Endothelial cell of umbilical vein (primary cell): Measurements from ENCODE around the gene ARHGAP31. TPM values are rescaled to one million over a fixed set of nuclear protein-coding genes. Genes with fewer than 3 reads are reported as not detected.

Experiments
- BruUV-seq: library from RNA; stranded (reverse); fragments of 400-500 nt; replicated peaks from 2 replicates; lab custom pipeline; 2021; lab: Mats Ljungman, UMichigan
- CTCF ChIA-PET: fragments of 300-600, 350-600 bp; sonication (Branson Sonifier 250); formaldehyde crosslinking; loops from one replicate; lab custom pipeline; 2021; ENCODE audit warnings: antibody characterized with exemption, inconsistent platforms; lab: Charles Lee
- POLR2A ChIA-PET: fragments of 300-600, 350-600 bp; sonication (Branson Sonifier 250); formaldehyde crosslinking; loops from one replicate; lab custom pipeline; 2021; ENCODE audit warnings: antibody characterized with exemption, inconsistent platforms; lab: Charles Lee
- DNase-seq: peaks from one replicate; pipeline ENCODE4 v3.0.0-alpha.2; 2011; ENCODE audit warnings: low read depth, low spot score
- FAIRE-seq: peaks from 2 replicates; lab custom pipeline; 2011; peaks lifted over from hg19 to GRCh38; lab: Jason Lieb, UNC
- H2AFZ ChIP-seq: 2 replicates; pipeline ENCODE4 v1.6.0; 2012; ENCODE audit warnings: low read depth, low read length, control low read depth, inconsistent platforms
- H3K27ac ChIP-seq: 2 replicates; pipeline ENCODE4 v1.5.1; 2011; ENCODE audit warnings: low read depth, mild to moderate bottlenecking, control low read depth, low read length, moderate library complexity; ENCODE audit not compliant: insufficient read depth
- H3K27me3 ChIP-seq, 2 experiments: 2 replicates each; pipeline versions ENCODE4 v1.6.0 to v1.6.1; 2011; ENCODE audit warnings: low read length in 2 of 2, mixed read lengths in 1 of 2; ENCODE audit not compliant: control insufficient read depth in 2 of 2, insufficient read depth in 2 of 2
- H3K36me3 ChIP-seq, 2 experiments: 2 replicates in 1 of 2; 3 replicates in 1 of 2; pipeline ENCODE4 v1.5.1; 2011; ENCODE audit warnings: low read length in 2 of 2, mild to moderate bottlenecking in 1 of 2, moderate library complexity in 1 of 2; ENCODE audit not compliant: control insufficient read depth in 2 of 2, insufficient read depth in 2 of 2; ENCODE audit errors: extremely low read depth in 1 of 2
- H3K4me1 ChIP-seq: 3 replicates; pipeline ENCODE4 v1.5.1; 2011; ENCODE audit warnings: mild to moderate bottlenecking, low read length; ENCODE audit not compliant: control insufficient read depth, insufficient read depth; ENCODE audit errors: extremely low read depth
- H3K4me2 ChIP-seq: 2 replicates; pipeline ENCODE4 v1.6.1; 2011; ENCODE audit warnings: low read length, control low read depth, mixed read lengths; ENCODE audit not compliant: insufficient read depth
- H3K4me3 ChIP-seq, 3 experiments: fragments of 200-600 bp in 1 of 3; sonication (generic), shearing (Covaris generic) in 1 of 3; replicated peaks in 1 of 3; 2 replicates each; pipeline ENCODE4 v1.5.1; 2011 to 2016; ENCODE audit warnings: control low read depth in 3 of 3, low read length in 3 of 3, mild to moderate bottlenecking in 2 of 3, inconsistent platforms in 1 of 3, low read depth in 1 of 3, moderate library complexity in 1 of 3; ENCODE audit not compliant: insufficient read depth in 1 of 3
- H3K79me2 ChIP-seq: 2 replicates; pipeline ENCODE4 v1.6.0; 2012; ENCODE audit warnings: low read length, inconsistent platforms; ENCODE audit not compliant: control insufficient read depth, insufficient read depth
- H3K9ac ChIP-seq: replicated peaks from 2 replicates; pipeline ENCODE3; 2011; ENCODE audit warnings: low read length, control low read depth; ENCODE audit not compliant: insufficient read depth; ENCODE audit errors: extremely low read depth
- H3K9me1 ChIP-seq: replicated peaks from 3 replicates; pipeline ENCODE4 v1.6.0; 2011; ENCODE audit warnings: mild to moderate bottlenecking, low read length; ENCODE audit not compliant: control insufficient read depth, insufficient read depth; ENCODE audit errors: extremely low read depth
- H3K9me3 ChIP-seq: replicated peaks from 2 replicates; pipeline ENCODE4 v1.5.1; 2012; ENCODE audit warnings: low read length, inconsistent platforms; ENCODE audit not compliant: control insufficient read depth, insufficient read depth
- H4K20me1 ChIP-seq: replicated peaks from 2 replicates; pipeline ENCODE3; 2011; ENCODE audit warnings: mild to moderate bottlenecking, low read length; ENCODE audit not compliant: control insufficient read depth, insufficient read depth; ENCODE audit errors: extremely low read depth
- MYC ChIP-seq: IDR thresholded peaks from one replicate; pipeline ENCODE4 v1.6.1; 2011; ENCODE audit warnings: mild to moderate bottlenecking, low read depth, low read length
- POLR2A ChIP-seq: IDR thresholded peaks from 2 replicates; pipeline ENCODE4 v1.6.1; 2012; ENCODE audit warnings: low read depth, mild to moderate bottlenecking, control low read depth, low read length
- POLR2AphosphoS5 ChIP-seq: IDR thresholded peaks from 2 replicates; pipeline ENCODE4 v1.6.1; 2012; ENCODE audit warnings: low read depth, mild to moderate bottlenecking, control low read depth, low read length, moderate library complexity; ENCODE audit not compliant: insufficient read depth
- dilution Hi-C: fragments of 300-500 bp; cut with MboI; formaldehyde crosslinking; loops from one replicate; pipeline ENCODE4 v1.15.0; 2019; ENCODE audit warnings: low sequenced_read_pairs; ENCODE audit not compliant: extremely low pct_ligation_motif_present
- intact Hi-C: fragments of 100-400 bp; cut with micrococcal nuclease; formaldehyde crosslinking; loops from one replicate; pipeline ENCODE4 v1.10.0; 2022
- polyA plus RNA-seq, 4 experiments: library from polyadenylated mRNA; depleted of rRNA in 3 of 4; stranded (reverse) in 3 of 4; unstranded in 1 of 4; fragments of >200 nt; gene quantifications; 2 replicates each; pipeline versions ENCODE4 v1.2.1 to v1.2.3, GENCODE V29; 2011 to 2012; ENCODE audit warnings: missing spikeins in 1 of 4
- total RNA-seq: library from RNA; stranded (reverse); gene quantifications from 2 replicates; pipeline ENCODE4 v1.2.3, GENCODE V29; 2021
- TF ChIP-seq, protein P1 (sequence below): IDR thresholded peaks from 2 replicates; pipeline ENCODE4 v1.6.1; 2011; ENCODE audit not compliant: insufficient read depth, insufficient read length

The ARHGAP31 gene
- total and polyA plus RNA-seq, 2 donors (not counting 3 experiments of a cell fraction or from before 2014, with no cell fraction given) = 25.5 to 65.8 TPM

DNA sequence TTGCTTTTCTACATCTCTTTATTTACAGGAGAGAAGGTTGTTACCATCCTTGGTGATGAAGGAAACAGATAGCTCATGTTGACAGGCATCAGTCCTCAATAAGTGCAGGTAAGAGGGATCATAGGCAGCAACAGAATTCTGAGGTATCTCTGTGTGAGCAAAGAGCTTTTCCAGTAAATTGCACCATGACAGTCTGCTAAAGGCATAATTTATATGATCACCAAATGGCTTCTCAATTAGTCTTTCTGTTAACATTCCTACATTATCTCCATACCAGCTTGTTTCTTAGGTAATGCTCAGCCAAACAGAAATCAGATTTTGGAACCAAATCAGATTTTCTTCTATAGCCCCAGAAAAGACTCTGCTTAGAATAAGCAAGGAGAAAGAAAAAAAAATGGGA is 3.6 kb upstream of the ARHGAP31 start:
- Histone ChIP-seq H3K9ac (no peak overlapping the region), H3K9me3 (no peaks in the 10 kb centered on the region), H3K27me3 (no peaks in the 10 kb centered on the region), H3K4me1 (peaks cover 8% of the 10 kb centered on the region), H3K4me2 (no peak overlapping the region), H3K27ac (no peak overlapping the region), H4K20me1 (no peaks in the 10 kb centered on the region), H2AFZ (no peak overlapping the region), H3K9me1 (no peaks in the 10 kb centered on the region), H3K79me2 (peaks cover 12% of the 10 kb centered on the region), H3K4me3 (no peak overlapping the region), H3K36me3 (no peaks in the 10 kb centered on the region)
- intact Hi-C loops = loop anchor here (5.0 kb wide), 1 partner anchor 408 kb away; no protein-coding TSS in a partner anchor
- dilution Hi-C loops = no loop called here
- DNase-seq = no peak
- ChIA-PET POLR2A (no interaction called here), CTCF (interaction anchor here (1.0 to 1.4 kb wide), 2 partner anchors 10 to 63 kb away, joined by 3 to 4 read pairs; no protein-coding TSS in a partner anchor)
- no peak for TF ChIP-seq POLR2AphosphoS5
- TF ChIP-seq POLR2A = no peak
- no peak for FAIRE-seq
- no TSS peak for BruUV-seq

DNA sequence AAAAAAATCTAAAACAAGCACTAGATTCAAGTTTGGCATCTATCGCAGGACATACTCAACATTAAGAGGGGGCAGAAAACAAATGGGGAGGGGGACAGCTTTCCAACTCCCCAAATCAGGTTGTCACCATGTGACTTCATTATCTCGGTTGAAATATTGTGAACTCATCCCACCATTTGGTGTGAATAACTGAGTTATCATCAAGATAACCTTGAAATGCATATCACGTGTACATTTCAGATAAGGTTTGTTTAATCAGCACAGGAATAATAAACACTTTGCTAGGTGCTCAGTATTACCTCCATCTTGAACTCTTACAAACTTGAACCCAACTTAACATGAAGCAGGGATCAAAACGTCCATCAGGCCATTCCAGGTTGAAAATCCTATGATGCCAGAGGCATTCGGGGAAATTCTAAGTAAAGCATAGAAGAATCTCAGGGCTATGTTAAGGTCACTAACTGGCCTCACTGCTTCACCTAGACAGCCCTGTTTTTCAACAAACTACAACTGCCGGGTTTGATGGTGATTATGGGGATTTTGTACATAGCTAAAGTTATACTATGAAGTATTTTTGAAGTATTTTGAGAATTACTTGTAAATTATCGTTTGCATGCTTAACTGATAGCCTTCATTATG is 3.0 kb upstream of the ARHGAP31 start:
- peaks cover 18% of the 10 kb centered on the region for H3K79me2 ChIP-seq
- no peak overlapping the region for H3K27ac ChIP-seq
- no peak overlapping the region for H3K4me2 ChIP-seq
- no peak for DNase-seq
- H3K4me1 ChIP-seq = peaks cover 10% of the 10 kb centered on the region
- H3K9ac ChIP-seq = no peak overlapping the region
- CTCF ChIA-PET = interaction anchor here (1.4 kb wide), 1 partner anchor 11 kb away, joined by 4 read pairs; no protein-coding TSS in a partner anchor
- dilution Hi-C loops = no loop called here
- intact Hi-C loops = loop anchor here (5.0 kb wide), 1 partner anchor 409 kb away; no protein-coding TSS in a partner anchor
- H3K4me3 ChIP-seq = no peak overlapping the region
- H2AFZ ChIP-seq = no peak overlapping the region
- H3K9me3 ChIP-seq = no peaks in the 10 kb centered on the region
- no TSS peak for BruUV-seq
- TF ChIP-seq, protein P1, sequence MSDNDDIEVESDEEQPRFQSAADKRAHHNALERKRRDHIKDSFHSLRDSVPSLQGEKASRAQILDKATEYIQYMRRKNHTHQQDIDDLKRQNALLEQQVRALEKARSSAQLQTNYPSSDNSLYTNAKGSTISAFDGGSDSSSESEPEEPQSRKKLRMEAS = no peak
- TF ChIP-seq MYC = no peak
- H3K36me3 ChIP-seq = no peaks in the 10 kb centered on the region
- FAIRE-seq = no peak
- H3K27me3 ChIP-seq = no peaks in the 10 kb centered on the region
- no peaks in the 10 kb centered on the region for H4K20me1 ChIP-seq
- POLR2A ChIA-PET = no interaction called here
- no peaks in the 10 kb centered on the region for H3K9me1 ChIP-seq
